Epithelial cell of esophagus (primary cell): ENCODE data around the gene SORD.
"Not testable (repeated sequence)": the region's sequence is repeated elsewhere in the genome, so short reads cannot be mapped to it uniquely, and the experiment has no call there.

Experiments used
- DNase-seq: peaks from one replicate; pipeline ENCODE4 v3.0.0; 2010; ENCODE audit warnings: low read depth
- H3K4me3 ChIP-seq: 2 replicates; pipeline ENCODE4 v1.5.1; 2011; ENCODE audit warnings: mild to moderate bottlenecking, low read length, control low read depth
- TF ChIP-seq, protein P1 (sequence below): IDR thresholded peaks from 2 replicates; pipeline ENCODE4 v1.5.1; 2011; ENCODE audit warnings: low read depth, mild to moderate bottlenecking, low read length, control low read depth, inconsistent platforms; ENCODE audit not compliant: insufficient read depth; ENCODE audit errors: missing control alignments

SORD gene

GRCh38 chr15:45030743-45031142 is 7.7 kb downstream of the SORD start:
- no peak for DNase-seq
- H3K4me3 ChIP-seq: no peak overlapping the region
- TF ChIP-seq, protein P1, sequence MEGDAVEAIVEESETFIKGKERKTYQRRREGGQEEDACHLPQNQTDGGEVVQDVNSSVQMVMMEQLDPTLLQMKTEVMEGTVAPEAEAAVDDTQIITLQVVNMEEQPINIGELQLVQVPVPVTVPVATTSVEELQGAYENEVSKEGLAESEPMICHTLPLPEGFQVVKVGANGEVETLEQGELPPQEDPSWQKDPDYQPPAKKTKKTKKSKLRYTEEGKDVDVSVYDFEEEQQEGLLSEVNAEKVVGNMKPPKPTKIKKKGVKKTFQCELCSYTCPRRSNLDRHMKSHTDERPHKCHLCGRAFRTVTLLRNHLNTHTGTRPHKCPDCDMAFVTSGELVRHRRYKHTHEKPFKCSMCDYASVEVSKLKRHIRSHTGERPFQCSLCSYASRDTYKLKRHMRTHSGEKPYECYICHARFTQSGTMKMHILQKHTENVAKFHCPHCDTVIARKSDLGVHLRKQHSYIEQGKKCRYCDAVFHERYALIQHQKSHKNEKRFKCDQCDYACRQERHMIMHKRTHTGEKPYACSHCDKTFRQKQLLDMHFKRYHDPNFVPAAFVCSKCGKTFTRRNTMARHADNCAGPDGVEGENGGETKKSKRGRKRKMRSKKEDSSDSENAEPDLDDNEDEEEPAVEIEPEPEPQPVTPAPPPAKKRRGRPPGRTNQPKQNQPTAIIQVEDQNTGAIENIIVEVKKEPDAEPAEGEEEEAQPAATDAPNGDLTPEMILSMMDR: no peak

GRCh38 chr15:45031522-45032028 is 8.6 kb downstream of the SORD start:
- not testable (repeated sequence) for H3K4me3 ChIP-seq, DNase-seq

GRCh38 chr15:45032501-45032900 is 9.5 kb downstream of the SORD start:
- not testable (repeated sequence) for DNase-seq, H3K4me3 ChIP-seq

DNA sequence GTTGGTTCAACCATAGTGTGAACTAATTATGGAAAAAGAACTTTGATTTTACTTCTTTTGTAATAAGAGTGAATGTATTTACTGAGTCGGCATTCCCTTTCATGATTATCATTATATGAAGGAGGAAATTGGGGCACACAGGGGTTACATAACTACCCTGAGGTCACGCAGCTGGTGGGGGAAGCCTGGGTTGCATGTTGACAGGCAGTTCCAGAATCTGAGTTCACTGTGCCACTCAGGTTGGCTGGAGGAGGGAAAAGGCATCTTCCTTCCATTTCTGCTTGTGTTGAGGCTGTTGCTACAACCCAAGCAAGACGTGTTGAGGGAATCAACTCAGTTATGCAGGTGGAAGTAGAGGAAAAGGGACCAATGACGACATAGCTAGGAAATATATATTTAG is 11.1 kb downstream of the SORD start:
- DNase-seq, H3K4me3 ChIP-seq: not testable (repeated sequence)

GRCh38 chr15:45034600-45035375 is 11.8 kb downstream of the SORD start:
- H3K4me3 ChIP-seq, DNase-seq: not testable (repeated sequence)

DNA sequence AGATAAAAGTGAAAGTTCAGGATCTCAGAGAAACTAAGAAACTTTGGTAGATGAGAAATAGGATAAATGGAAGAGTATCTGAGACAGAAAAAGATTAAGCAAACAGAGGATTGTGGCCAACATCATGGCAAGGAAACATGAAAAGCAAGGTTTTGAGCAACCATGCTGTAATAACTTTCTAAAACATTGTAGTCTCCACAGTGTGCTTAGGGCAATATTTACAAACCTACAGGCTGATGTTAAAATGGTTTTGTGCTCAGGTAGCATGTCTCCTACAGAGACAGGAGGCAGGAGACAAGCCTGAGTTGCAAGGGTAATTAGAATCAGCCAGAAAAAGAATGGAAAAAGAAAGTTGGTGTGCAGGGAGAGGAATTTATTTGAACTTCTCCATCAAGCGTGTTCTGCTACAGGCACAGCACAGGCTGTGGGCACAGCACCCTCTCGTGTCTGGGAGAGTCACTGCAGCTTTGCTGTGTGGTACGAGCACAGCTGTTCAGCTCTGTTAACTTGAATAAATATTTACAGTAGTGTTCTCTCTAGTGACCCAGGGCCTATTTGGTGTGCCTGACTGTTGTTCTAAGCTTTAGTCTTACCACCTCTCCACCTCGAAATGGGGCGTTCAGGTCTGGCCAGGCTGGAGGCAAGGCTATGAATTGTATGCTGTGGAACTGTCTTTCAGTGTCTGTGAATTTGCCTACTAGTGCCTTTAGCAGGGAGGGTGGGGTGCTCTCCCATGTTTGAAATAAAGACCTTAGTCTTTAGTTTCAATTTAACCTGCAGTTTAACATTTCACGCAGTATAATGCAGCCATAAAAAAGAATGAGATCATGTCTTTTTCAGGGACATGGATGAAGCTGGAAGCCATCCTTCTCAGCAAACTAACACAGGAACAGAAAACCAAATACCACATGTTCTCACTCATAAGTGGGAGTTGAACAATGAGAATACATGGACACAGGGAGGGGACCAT is 14.1 kb downstream of the SORD start:
- TF ChIP-seq, protein P1: peak; percentile 94
- not testable (repeated sequence) for H3K4me3 ChIP-seq
- DNase-seq: peak; percentile 70

DNA sequence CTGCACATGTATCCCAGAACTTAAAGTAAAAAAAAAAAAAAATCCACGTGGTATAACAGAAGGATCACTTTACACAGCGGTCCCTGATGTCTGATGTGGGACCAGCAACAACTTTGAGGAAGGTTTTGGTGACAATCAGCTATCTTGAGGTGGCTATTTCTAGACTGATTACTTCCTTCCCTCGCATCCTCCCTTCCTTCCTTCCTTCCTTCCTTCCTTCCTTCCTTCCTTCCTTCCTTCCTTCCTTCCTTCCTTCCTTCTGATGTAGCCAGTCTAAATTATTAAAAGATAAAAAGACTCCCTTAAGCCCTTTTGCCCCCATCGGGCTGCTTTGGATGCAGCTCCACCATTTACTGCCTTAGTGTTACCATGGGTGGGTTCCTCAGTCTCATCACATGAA is 14.9 kb downstream of the SORD start:
- DNase-seq: no peak
- TF ChIP-seq, protein P1: no peak

DNA sequence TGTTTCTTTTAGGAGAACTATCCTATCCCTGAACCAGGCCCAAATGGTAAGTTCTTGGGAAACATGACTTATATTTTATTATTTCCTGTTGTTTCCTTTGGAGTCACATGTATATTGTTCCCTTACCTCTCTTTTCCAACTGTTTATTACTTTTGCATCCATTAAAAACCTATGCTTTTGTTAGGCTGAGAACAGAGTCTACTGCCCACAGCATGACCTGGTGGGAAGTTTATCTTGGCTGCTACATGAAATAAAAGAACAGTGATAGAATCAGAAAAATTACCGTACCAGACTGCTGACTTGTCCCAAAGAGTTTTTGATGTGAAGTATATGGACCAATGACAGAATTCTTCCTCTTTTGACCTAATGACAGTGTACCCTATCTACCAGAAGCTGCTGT is 17.4 kb downstream of the SORD start:
- not testable (repeated sequence) for H3K4me3 ChIP-seq, DNase-seq

More for the DNA sequence above, 14.9 kb downstream of the SORD start:
- H3K4me3 ChIP-seq: no peak overlapping the region

DNA sequence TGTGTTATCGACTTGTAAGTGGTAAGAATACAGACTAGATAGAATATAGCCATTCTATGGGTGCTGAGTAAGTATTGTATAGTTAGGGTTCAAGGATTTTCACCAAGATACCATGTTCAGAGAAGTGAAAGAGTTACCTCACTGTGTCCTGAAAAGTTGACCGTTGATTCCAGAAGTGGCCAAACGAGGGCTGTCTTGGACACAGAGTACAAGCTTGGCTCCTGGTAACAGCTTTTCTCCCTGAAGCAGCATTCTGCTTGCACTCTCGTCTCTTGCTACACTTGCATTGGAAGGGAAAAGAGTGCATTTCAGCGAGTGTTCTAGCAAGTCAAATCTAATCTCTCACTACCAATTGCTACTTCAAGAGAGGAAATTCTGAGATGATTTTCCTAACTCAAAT is 18.5 kb downstream of the SORD start:
- not testable (repeated sequence) for DNase-seq, H3K4me3 ChIP-seq

DNA sequence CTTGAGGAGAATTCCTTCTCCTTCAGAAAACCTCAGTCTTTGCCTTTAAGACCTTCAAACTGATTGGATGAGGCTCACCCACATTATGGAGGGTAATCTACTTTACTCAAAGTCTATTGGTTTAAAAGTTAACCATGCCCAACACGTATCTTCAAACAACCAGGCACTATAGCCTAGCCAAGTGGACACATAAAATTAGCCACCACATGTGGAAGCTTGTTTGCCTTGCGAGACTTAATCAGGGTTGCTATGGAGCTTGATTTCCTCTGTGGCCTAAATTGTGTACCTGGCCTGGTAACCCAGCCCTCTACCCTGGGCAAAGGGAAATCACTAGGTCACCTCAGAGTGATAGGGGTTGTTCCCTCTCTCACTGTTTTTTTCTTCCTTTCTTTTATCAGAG is 19.9 kb downstream of the SORD start:
- not testable (repeated sequence) for H3K4me3 ChIP-seq, DNase-seq

DNA sequence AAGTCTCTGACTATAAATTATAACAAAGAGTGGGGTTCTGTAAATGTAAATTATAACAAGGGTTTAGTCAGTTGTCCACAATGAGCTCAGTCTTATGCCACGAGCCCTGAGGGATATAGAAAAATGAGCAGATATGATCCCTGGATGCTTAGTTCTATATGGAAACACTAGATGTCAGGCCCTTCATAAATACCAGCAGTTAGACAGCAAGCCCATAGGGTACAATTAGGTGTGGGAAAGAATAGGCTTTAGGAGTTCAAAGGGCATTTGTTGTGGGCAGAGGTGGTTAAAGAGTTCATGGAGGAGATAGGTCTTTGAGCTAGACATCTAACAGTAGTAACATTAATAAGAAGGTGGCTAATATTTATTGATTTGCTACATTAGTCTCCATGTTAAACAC is 21.3 kb downstream of the SORD start:
- not testable (repeated sequence) for DNase-seq, H3K4me3 ChIP-seq

- H3K4me3 ChIP-seq, DNase-seq: not testable (repeated sequence)
Observed at GRCh38 chr15:45048449-45048793, 25.4 kb downstream of the SORD start.
